OCI-LY3 (cell line): ENCODE measurements around the gene TXNDC11.
A peak's percentile ranks its signal among the peaks of the same experiment; 100 is the strongest.

Experiments used
- H2AFZ ChIP-seq: fragments of 200-600, 300-600 bp; shearing (Covaris generic); 2 replicates; pipeline ENCODE4 v1.6.0; 2014; ENCODE audit warnings: antibody characterized with exemption, low read depth, low read length
- H3K27ac ChIP-seq: fragments of 200-600, 300-600 bp; sonication (generic); 2 replicates; pipeline ENCODE4 v1.5.1; 2014; ENCODE audit warnings: mild to moderate bottlenecking, low read length, moderate library complexity, mixed read lengths
- H3K27me3 ChIP-seq: fragments of 200-600, 300-600 bp; sonication (generic); 2 replicates; pipeline ENCODE4 v1.6.1; 2014; ENCODE audit warnings: low read depth, low read length, mixed read lengths
- H3K36me3 ChIP-seq: fragments of 200-600, 300-600 bp; sonication (generic); replicated peaks from 2 replicates; pipeline ENCODE3; 2014; ENCODE audit warnings: low read depth, low read length, mixed read lengths
- H3K4me1 ChIP-seq: fragments of 300-600, 200-600 bp; sonication (generic); 2 replicates; pipeline ENCODE4 v1.6.1; 2014; ENCODE audit warnings: low read length, mixed read lengths
- H3K4me2 ChIP-seq: fragments of 200-600, 300-600 bp; sonication (generic); 2 replicates; pipeline ENCODE4 v1.6.1; 2014; ENCODE audit warnings: low read length, mixed read lengths
- H3K4me3 ChIP-seq: fragments of 300-600, 200-600 bp; sonication (generic); 2 replicates; pipeline ENCODE4 v1.5.1; 2014; ENCODE audit warnings: antibody characterized with exemption, mild to moderate bottlenecking, low read length, moderate library complexity
- H3K79me2 ChIP-seq: fragments of 300-600, 200-600 bp; shearing (Covaris generic); 2 replicates; pipeline ENCODE4 v1.6.1; 2014; ENCODE audit warnings: mild to moderate bottlenecking, low read length, mixed read lengths
- H3K9ac ChIP-seq: fragments of 300-600, 200-600 bp; shearing (Covaris generic); 2 replicates; pipeline ENCODE4 v1.6.0; 2014; ENCODE audit warnings: mild to moderate bottlenecking, low read length, moderate library complexity
- H3K9me3 ChIP-seq: fragments of 200-600, 300-600 bp; shearing (Covaris generic); 2 replicates; pipeline ENCODE4 v1.6.1; 2014; ENCODE audit warnings: low read length, mixed read lengths; ENCODE audit not compliant: insufficient read depth
- H4K20me1 ChIP-seq: fragments of 200-600, 300-600 bp; sonication (generic); 2 replicates; pipeline ENCODE4 v1.6.1; 2016; ENCODE audit warnings: low read length, mixed read lengths; ENCODE audit not compliant: insufficient read depth
- CTCF ChIP-seq: fragments of 200-600, 300-600 bp; sonication (generic); IDR thresholded peaks from 2 replicates; pipeline ENCODE4 v1.5.1; 2014; ENCODE audit warnings: antibody characterized with exemption, low read length, low read depth
- EZH2phosphoT487 ChIP-seq: fragments of 200-600 bp; shearing (Covaris generic); IDR thresholded peaks from 2 replicates; pipeline ENCODE4 v1.6.1; 2018; ENCODE audit warnings: antibody characterized with exemption, mixed run types, low read depth

The TXNDC11 gene

GRCh38 chr16:11673091-11674000 is 69.3 kb downstream of the TXNDC11 start:
- peak overlapping the region; percentile 98 for H3K4me2 ChIP-seq
- 0 out of 2 replicates have a peak overlapping the region, but pooled peaks have one; percentile 47 for H3K27ac ChIP-seq
- peak overlapping the region; percentile 95; the same call in 1 of the 2 replicates for H3K4me3 ChIP-seq
- no peak overlapping the region for H3K9ac ChIP-seq
- H3K27me3 ChIP-seq, result no peaks in the 10 kb centered on the region
- H3K4me1 ChIP-seq, result peaks cover 46% of the 10 kb centered on the region
- H2AFZ ChIP-seq, result no peak overlapping the region
- H4K20me1 ChIP-seq, result peaks cover 86% of the 10 kb centered on the region
- H3K36me3 ChIP-seq, result peaks cover 55% of the 10 kb centered on the region
- TF ChIP-seq EZH2phosphoT487, result no peak
- TF ChIP-seq CTCF, result no peak
- peaks cover 93% of the 10 kb centered on the region for H3K79me2 ChIP-seq
- no peaks in the 10 kb centered on the region for H3K9me3 ChIP-seq

GRCh38 chr16:11672206-11673090 is 70.2 kb downstream of the TXNDC11 start:
- H2AFZ ChIP-seq, result no peak overlapping the region
- H3K9me3 ChIP-seq, result no peaks in the 10 kb centered on the region
- peak overlapping the region; percentile 47 for H3K27ac ChIP-seq
- H3K4me3 ChIP-seq, result peak overlapping the region; percentile 95
- TF ChIP-seq EZH2phosphoT487 (no peak), CTCF (no peak)
- peaks cover 46% of the 10 kb centered on the region for H3K36me3 ChIP-seq
- peak overlapping the region; percentile 35; the same call in 1 of the 2 replicates for H3K9ac ChIP-seq
- peak overlapping the region; percentile 98 for H3K4me2 ChIP-seq
- peaks cover 77% of the 10 kb centered on the region for H4K20me1 ChIP-seq
- peaks cover 42% of the 10 kb centered on the region for H3K4me1 ChIP-seq
- peaks cover 85% of the 10 kb centered on the region for H3K79me2 ChIP-seq
- no peaks in the 10 kb centered on the region for H3K27me3 ChIP-seq

- TF ChIP-seq CTCF, result no peak
- no peak for TF ChIP-seq EZH2phosphoT487
- Histone ChIP-seq H3K9me3 (no peaks in the 10 kb centered on the region), H3K36me3 (peaks cover 38% of the 10 kb centered on the region), H4K20me1 (peaks cover 69% of the 10 kb centered on the region), H3K9ac (peak overlapping the region; percentile 35; the same call in 1 of the 2 replicates), H2AFZ (no peak overlapping the region), H3K27me3 (no peaks in the 10 kb centered on the region), H3K4me1 (peaks cover 40% of the 10 kb centered on the region), H3K27ac (no peak overlapping the region), H3K79me2 (peaks cover 78% of the 10 kb centered on the region), H3K4me3 (peak overlapping the region; percentile 95), H3K4me2 (peak overlapping the region; percentile 98)
These were observed 71.0 kb downstream of the TXNDC11 start for GRCh38 chr16:11671676-11672075.

- Histone ChIP-seq H3K9ac (peak overlapping the region; percentile 97; the same call in 1 of the 2 replicates), H4K20me1 (peaks cover 65% of the 10 kb centered on the region)
These were observed 71.4 kb downstream of the TXNDC11 start for GRCh38 chr16:11671271-11671670.

More at GRCh38 chr16:11671271-11671670, 71.4 kb downstream of the TXNDC11 start:
- Histone ChIP-seq H3K4me2 (peak overlapping the region; percentile 98), H2AFZ (no peak overlapping the region), H3K4me3 (peak overlapping the region; percentile 95), H3K79me2 (peaks cover 74% of the 10 kb centered on the region), H3K36me3 (peaks cover 34% of the 10 kb centered on the region), H3K4me1 (peaks cover 40% of the 10 kb centered on the region), H3K9me3 (no peaks in the 10 kb centered on the region), H3K27ac (no peak overlapping the region), H3K27me3 (0 out of 2 replicates have a peak, but pooled peaks cover 2% of the 10 kb centered on the region)
- TF ChIP-seq EZH2phosphoT487, result no peak
- no peak for TF ChIP-seq CTCF
